VCaP (cell line): ENCODE results near the gene BUB3.

ENCODE experiments used
- H3K27ac ChIP-seq: fragments of 450-650 bp; 2 replicates; pipeline ENCODE4 v1.5.1; 2017
- TF ChIP-seq, protein P1 (sequence below): fragments of 450-650 bp; conservative IDR thresholded peaks from 2 replicates; pipeline ENCODE4 v1.5.1; 2017; ENCODE audit warnings: mild to moderate bottlenecking, moderate library complexity

Gene BUB3

DNA sequence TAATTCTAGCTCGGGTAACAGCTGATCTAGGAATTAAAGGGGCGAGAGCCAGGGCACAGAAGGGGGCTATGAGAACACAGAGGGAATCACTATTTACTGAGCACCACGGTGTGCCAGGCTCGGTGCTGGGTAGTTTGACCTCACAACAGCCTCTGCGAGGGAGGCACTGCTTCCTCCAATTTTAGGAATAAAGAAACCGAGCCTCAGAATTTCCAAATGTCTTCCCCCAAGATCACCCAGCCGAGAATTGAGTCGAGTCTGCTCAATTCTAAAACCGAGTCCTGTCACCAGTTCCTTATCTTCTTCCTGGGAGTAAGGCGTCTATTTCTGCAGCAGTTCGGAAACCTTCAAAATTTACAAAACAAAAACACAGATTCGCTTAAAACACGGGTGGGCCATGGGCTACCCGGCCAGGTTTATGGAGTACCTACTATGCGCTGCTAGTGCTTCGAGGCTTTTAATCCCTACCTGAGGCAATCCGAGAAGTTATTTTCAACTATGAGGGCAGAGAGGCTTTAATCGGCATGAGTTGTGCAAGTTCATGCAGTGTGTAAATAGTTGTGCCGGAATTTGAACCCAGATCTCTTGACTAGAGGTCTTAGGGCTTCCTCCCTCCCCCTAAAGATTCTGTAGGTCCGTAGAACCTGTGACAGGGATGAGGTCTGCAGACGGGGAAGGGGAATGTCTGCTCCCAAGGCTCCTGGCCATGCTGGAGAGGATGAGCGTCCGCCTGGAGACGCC lies 7.1 kb upstream of the BUB3 start:
- TF ChIP-seq, protein P1, sequence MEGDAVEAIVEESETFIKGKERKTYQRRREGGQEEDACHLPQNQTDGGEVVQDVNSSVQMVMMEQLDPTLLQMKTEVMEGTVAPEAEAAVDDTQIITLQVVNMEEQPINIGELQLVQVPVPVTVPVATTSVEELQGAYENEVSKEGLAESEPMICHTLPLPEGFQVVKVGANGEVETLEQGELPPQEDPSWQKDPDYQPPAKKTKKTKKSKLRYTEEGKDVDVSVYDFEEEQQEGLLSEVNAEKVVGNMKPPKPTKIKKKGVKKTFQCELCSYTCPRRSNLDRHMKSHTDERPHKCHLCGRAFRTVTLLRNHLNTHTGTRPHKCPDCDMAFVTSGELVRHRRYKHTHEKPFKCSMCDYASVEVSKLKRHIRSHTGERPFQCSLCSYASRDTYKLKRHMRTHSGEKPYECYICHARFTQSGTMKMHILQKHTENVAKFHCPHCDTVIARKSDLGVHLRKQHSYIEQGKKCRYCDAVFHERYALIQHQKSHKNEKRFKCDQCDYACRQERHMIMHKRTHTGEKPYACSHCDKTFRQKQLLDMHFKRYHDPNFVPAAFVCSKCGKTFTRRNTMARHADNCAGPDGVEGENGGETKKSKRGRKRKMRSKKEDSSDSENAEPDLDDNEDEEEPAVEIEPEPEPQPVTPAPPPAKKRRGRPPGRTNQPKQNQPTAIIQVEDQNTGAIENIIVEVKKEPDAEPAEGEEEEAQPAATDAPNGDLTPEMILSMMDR: no peak
- no peak overlapping the region for H3K27ac ChIP-seq

DNA sequence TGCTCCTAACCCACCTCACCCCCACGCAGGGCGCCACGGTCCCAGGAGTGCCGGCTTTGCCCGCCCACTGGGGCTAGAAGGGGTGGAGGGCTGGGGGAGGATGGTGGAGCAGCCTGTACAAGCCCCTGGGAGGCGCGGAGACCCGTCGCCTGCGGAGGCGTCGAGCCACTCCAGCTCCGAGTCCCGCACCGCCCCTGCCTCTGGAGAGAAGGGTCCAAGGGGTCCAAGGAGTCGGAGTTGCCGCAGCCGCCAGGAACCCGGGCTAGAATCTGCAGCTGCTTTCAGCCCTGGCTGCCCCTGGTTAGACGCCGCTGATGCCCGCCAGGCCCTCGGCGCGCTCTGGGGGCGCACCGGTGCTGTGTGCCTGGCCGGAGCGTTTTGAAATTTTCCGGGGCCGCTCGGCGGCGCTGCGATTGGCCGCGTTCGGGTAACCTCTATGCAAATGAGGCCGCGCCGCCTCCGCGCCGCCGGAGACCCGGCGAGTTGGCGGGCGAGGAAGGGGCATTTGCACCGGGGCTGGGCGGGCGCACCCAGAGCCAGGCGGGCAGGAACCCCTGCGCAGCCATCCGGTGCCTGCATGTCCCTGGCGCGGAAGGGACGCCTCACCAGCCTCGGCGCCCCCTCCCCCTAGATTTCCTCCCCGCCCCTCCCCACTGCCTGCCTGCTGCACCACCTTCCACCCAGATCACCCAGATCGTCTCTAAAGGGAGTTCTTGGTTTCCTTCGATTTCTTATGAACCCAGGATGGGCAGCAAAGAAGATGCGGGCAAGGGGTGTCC lies 6.4 kb upstream of the BUB3 start, which contains the start of gene HMX2:
Gene HMX2, plus strand, starts transcription at position 502 of the 779 bp plus-strand sequence. Its CDS starts 243 bp downstream, at position 745.
- TF ChIP-seq, protein P1: no peak
- no peak within 1 kb of the TSS for H3K27ac ChIP-seq

DNA sequence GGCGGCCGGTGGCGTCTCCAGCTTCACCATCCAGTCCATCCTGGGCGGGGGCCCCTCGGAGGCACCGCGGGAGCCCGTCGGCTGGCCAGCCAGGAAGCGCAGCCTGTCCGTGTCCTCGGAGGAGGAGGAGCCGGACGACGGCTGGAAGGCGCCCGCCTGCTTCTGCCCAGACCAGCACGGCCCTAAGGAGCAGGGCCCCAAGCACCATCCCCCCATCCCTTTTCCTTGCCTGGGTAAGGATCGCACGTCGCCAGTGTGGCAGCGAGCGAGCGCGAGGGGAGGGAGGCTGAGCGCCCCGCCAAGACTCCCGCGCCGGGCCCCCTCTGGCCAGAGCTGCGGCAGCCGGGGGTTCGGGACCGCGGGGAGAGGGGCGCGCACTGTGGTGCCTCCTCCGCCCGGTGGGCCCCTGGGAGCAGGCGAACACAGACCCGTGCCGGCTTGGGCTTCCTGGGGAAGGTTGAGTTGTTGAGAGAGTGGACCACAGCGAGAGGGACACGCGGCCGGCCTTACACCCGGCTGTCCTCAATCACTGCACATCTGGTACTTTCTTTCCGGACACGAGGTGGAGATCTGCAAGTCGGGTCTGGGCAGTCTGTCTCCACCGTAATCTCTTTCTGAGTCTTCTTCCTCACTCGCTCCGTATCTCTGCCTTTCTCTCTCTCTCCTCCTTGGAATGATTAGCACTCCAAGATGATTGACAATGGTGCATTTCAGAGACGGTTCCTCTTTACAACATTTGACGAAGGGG lies 5.6 kb upstream of the BUB3 start:
- H3K27ac ChIP-seq: no peak overlapping the region
- TF ChIP-seq, protein P1: no peak

DNA sequence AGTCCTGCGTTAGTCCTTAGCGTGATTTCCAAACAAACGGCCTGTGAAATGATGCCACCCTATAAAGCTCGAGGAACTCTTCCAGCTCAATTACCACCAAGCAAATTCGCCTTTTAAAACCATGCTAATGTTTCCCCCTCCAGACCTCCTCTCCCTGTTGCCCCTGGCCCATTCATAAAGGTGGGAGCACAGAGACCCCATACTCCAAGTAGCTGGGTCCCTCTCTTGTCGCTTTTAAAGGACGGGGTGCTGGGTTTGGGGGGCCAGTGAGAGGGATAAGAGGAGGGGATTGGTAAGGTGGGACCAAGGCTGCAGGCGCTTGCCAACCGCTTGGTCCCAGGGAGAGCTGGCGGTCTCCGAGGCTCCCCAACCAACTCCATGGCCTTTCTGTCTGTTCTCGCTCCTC lies 5.0 kb upstream of the BUB3 start:
- H3K27ac ChIP-seq: no peak overlapping the region
- TF ChIP-seq, protein P1: no peak

DNA sequence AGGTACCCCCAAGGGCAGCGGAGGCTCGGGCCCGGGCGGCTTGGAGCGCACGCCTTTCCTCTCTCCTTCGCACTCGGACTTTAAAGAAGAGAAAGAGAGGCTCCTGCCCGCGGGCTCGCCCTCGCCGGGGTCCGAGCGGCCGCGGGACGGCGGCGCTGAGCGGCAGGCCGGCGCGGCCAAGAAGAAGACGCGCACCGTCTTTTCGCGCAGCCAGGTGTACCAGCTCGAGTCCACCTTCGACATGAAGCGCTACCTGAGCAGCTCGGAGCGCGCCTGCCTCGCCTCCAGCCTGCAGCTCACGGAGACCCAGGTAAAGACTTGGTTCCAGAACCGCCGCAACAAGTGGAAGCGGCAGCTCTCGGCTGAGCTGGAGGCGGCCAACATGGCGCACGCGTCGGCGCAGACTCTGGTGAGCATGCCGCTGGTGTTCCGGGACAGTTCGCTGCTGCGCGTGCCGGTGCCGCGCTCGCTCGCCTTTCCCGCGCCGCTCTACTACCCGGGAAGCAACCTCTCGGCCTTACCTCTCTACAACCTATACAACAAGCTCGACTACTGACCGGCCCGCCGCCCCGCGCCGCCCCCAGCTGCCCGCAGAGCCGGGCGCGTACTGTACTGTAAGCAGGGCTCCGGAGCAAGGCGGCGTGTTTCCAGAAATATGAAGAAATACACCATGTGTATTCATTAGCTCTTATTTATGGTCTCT lies 4.5 kb upstream of the BUB3 start:
- TF ChIP-seq, protein P1: no peak
- H3K27ac ChIP-seq: no peak overlapping the region

DNA sequence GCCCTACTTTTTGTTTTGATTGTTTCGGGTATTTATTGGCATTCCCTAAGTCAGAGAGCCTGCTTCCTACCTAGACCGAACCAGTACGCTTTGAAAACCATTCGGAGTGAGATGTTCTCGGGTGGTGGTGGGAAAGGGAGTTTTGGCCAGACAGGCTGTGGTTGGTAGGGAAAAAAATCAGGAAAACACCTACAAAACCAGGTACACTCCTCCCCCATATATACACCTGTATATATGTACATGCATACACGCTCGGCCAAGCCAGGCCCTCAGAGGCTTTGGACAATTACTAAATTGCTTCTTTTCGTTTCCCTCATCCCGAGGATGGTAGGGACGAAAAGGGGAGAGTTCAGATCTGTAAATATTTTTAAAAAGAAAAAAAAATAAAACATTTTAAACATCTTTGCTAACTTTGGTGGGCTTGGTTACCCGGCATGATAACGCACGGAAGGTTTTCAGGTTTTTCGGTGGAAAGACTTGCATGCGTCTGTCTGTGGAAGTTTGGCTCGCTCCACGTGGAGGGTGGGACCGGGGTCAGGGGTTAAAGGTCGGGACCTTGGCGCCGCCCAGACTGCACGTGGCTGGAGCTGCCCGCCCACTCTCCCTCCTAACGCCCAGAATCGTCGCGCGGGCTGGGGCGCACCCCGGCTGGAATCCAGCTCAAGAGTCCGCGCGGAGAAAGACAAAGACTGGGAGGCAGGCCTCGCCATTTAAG lies 3.8 kb upstream of the BUB3 start:
- no peak overlapping the region for H3K27ac ChIP-seq

More for the DNA sequence above, 3.8 kb upstream of the BUB3 start:
- TF ChIP-seq, protein P1: no peak
